NCI-H2227 (cell line): ENCODE results near the gene PECR.
"Not testable (repeated sequence)": the region's sequence is repeated elsewhere in the genome, so short reads cannot be mapped to it uniquely, and the experiment has no call there.

Experiments
- DNase-seq: peaks from one replicate; lab custom pipeline; 2025; ENCODE audit not compliant: unreplicated experiment; lab: John Stamatoyannopoulos, UW

The PECR gene

GRCh38 chr2:216004697-216005283, 76.8 kb downstream of the PECR start:
- no peak for DNase-seq

GRCh38 chr2:216003876-216004696, 77.5 kb downstream of the PECR start:
- DNase-seq = no peak

GRCh38 chr2:216002693-216003092, 78.9 kb downstream of the PECR start:
- DNase-seq = no peak

- no peak for DNase-seq
Observed at GRCh38 chr2:216002101-216002678, 79.4 kb downstream of the PECR start.

GRCh38 chr2:216001216-216002100, 80.2 kb downstream of the PECR start:
- no peak for DNase-seq

- no peak for DNase-seq
Observed at GRCh38 chr2:215998636-215999035, 83.0 kb downstream of the PECR start.

GRCh38 chr2:215997219-215997618, 84.4 kb downstream of the PECR start:
- no peak for DNase-seq

GRCh38 chr2:215994911-215995310, 86.7 kb downstream of the PECR start:
- DNase-seq = no peak

- not testable (repeated sequence) for DNase-seq
Observed at GRCh38 chr2:215988556-215989207, 92.9 kb downstream of the PECR start.
